Fibroblast of skin of right biceps (primary cell): ENCODE results near the gene NPRL2.

ENCODE experiments used
- DNase-seq: peaks from one replicate; pipeline ENCODE4 v3.0.0-alpha.2; 2013

Gene NPRL2

GRCh38 chr3:50350527-50351322, at the start of gene NPRL2, which contains the start of gene CYB561D2:
TSS of gene NPRL2 (minus strand) at chr3:50350775. CDS start at chr3:50350652, 123 bp downstream.
TSS of gene CYB561D2 (plus strand) at chr3:50350862. CDS start at chr3:50351434, 572 bp downstream.
- peak; percentile 91 for DNase-seq

DNA sequence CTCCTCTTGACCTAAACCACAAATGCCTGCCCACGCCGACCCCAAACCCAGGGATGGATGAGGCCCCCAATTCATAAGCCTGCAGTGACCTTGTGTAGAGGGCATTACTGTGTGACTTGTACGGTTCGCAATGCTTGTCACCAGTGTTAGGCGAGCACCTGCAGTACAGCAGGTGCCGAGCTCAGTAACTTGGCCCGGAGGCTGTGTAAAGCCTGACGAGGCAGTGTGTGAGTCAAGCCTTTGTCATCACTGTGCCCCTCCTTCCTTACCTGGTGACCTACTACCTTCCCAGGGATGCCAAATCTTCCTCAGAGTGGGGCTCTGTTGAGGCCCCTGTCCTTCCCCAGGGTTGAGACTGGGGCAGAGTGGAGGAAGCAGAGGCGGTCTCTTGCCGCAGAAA, 45.9 kb upstream of the NPRL2 start:
- no peak for DNase-seq

GRCh38 chr3:50395070-50395860, 44.7 kb upstream of the NPRL2 start:
- DNase-seq, result no peak

DNA sequence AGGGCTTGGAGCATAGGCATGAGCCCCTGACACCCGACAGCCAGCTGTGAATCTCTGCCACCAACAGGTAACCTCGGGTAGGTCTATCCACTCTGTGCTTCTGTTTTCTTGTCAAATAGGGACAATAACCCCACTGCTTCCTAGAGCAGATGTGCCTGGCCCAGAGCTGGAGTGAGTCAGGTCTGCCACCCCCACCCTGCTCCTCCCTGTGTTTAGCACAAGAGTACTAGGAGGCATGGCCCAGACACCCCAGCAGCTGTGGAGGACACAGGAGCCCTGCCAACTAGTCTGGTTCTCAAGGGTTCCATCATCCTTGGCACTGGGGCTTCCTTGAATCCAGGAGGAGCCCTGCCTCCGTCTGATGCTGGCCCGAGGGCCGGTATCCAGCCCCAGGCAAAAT, 42.5 kb upstream of the NPRL2 start:
- DNase-seq, result no peak

- no peak for DNase-seq
Measured at GRCh38 chr3:50392101-50392715, 41.6 kb upstream of the NPRL2 start.

DNA sequence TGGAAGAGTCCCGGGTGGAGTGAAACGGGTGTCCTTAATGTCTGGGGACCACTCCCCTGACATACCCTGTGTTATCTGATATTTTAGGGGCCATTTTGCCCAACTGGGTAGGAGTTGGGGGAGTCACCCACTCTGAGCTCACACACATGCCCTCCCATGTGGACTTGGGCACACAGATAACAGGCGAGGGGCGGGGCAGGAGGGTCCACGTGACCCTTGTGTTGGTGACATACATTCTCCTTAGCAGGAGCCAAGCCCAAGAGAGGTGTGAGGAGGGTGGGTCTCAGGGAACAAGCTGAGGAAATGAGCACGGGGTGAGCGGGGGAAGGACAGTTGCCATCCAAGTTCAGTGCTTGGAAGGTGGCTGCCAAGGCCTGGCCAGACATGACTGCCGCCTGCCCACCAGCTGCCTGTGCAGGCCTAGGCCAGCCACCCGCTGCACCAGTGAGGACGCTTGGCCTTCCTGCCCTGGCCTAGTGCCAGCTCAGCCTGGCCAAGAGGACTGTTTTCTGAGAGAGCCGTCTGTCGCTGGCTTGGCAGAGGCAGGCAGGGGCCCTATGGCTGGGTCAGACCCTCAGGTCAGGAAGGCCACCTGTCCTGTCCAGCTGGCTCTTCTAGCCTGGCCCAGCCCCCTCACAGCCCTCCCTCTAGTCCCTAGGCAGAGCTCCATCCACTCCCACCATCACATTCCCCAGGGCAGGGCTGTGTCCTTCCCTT, 40.1 kb upstream of the NPRL2 start:
- DNase-seq, result no peak

GRCh38 chr3:50389414-50389767, 38.8 kb upstream of the NPRL2 start:
- no peak for DNase-seq

- DNase-seq, result no peak
Measured at GRCh38 chr3:50388720-50389413, 38.3 kb upstream of the NPRL2 start.

DNA sequence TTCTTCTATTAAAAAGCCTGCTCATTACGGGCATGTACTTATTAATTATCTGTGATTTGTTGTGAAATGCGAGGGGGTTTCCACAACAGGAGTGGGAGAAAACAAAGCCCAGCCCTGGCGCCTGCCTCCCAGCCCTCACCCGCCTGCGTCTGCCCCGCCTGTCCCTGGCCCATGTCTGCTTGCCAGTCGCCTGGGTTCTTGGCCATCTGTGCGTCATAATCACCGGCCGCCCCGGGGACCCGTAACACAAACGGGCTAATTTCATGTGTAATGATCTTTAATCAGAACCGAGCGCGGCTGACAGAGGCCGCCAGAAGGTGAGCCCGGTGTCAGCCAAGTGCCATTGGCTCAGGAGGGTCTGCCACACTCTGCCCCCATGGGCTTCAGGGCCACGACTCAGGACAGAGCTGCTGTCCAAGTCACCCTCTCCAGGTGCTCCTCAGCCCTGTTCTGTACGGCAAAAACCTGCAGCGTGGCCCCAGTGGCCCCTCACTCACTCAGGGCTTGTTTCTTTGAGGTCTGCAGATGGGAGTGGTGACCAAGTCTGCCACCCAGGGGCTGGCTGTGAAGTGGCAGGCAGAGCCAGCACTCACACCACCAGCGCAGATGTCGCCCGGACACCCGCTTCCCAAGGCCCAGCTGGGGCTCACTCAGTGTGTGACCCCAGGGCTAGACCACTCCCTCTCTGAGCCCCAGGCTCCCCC, 37.6 kb upstream of the NPRL2 start:
- no peak for DNase-seq

GRCh38 chr3:50385754-50386153, 35.2 kb upstream of the NPRL2 start:
- no peak for DNase-seq

DNA sequence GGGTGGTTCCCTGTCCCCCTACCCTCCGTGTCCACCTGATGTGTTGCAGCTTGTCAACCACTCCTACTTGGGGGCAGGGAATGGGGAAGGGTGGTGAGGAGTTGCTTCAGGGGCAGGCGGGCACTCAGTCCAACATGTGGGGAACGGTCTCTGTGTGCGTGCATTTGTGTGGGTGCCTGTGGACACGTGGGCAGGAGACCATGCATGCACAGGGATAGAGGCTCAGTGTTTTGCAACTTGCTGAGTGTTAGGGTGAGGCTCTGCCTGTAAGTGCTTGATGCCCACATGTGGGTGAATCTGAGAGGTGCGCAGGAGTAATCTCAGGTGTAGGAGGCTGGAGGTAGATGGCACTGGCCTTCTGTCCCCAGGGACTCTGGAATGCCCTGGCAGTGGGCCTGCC, 33.2 kb upstream of the NPRL2 start:
- DNase-seq, result no peak

DNA sequence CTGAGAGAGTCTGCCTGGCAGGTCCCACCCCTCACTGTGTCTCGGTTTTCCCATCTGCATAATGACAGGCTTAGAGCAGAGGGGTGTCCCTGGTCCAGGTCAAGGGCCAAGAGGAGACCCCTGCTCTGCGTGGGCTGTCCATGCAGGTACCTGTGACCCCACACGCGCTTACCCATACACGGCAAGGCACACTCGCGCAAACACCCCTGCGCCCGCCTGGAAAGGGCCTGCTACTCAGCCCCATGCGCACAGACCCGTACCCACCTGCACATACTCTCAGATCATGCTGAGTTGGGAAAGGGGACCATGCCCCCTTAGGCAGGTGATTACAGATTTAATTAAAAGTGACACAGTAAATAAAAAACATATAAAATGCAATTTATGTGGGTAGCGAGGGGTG, 32.1 kb upstream of the NPRL2 start:
- no peak for DNase-seq

DNA sequence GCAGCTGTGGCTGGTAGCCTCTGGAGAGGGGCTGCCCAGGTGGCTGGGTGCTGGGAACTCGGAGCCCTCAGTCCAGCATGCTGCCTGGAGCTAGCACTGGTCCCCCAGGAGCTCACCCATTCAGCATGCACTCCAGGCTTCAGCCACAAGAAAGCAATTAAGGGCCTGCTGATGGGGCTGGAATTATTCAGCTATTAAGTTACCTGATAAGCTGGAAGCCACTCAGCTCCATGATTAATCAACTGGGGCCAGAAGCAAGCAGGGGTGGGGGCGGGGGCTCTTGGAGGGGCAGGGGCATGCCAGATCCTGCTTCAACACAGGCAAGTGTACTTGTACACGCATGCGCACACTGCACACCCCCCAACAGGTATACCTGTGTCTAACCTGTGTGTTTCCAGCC, 30.8 kb upstream of the NPRL2 start:
- no peak for DNase-seq

DNA sequence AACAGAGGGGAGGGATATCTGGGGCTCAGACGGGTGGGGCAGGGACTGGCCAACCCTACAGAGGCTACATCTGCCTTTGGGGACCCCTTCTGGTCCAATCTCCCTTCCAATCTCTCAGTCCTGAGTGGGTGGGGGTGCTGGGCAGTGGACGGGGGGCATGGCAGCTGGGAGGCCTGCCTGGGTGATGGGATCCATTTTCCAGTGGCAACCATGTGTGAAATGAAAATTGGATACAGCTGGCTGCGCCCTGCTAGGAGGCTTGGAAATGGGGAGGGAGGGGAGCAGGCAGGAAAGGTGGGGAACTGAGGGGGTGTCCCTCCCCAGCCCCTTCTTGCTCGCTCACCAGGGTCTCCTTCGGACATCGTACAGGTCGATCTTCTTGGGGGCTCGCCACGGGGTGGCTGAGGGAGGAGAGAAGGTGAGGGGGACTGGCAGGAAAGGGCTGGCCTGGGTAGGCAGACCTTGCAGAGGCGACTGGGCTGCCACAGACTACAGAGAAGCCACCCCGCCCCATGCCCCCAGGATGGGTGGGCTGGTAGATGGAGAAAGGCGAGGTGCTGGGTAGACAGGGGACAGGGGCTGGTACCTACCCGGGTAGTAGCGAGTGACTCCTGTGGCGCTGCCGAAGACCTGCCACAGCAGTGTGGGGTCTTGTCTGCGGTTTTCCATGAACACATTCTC, 30.0 kb upstream of the NPRL2 start:
- DNase-seq, result no peak

GRCh38 chr3:50378757-50379156, 28.2 kb upstream of the NPRL2 start:
- DNase-seq, result no peak

DNA sequence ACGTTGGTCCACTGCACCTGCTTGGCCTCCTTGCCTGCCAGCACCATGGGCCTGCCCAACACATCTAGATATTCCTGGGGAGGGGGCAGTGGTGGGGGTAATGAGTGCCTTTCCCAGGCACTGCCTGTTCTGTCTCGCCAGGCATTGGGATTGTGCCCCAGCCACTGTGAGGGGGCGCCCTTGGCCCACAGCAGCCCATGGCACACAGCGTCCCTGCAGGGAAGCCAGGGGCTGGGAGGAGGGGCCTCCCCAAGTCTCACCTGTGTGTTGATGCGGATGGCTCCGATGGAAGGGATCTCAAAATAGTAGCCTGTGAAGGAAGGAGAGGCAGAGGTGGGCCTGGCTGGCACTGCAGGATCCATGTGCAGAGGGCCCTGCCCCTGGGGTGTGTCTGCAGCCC, 27.4 kb upstream of the NPRL2 start:
- no peak for DNase-seq

GRCh38 chr3:50375258-50375931, 24.8 kb upstream of the NPRL2 start:
- DNase-seq, result no peak

GRCh38 chr3:50374363-50375257, 24.0 kb upstream of the NPRL2 start:
- no peak for DNase-seq
